GM21381 (cell line): ENCODE results near the gene SEC31B.

Source experiments
- ATAC-seq: cut with Tn5 transposase; IDR thresholded peaks from one replicate; pipeline ENCODE4 v1.9.1; 2021; ENCODE audit warnings: mild to moderate bottlenecking, moderate library complexity; ENCODE audit not compliant: unreplicated experiment

The SEC31B gene

DNA sequence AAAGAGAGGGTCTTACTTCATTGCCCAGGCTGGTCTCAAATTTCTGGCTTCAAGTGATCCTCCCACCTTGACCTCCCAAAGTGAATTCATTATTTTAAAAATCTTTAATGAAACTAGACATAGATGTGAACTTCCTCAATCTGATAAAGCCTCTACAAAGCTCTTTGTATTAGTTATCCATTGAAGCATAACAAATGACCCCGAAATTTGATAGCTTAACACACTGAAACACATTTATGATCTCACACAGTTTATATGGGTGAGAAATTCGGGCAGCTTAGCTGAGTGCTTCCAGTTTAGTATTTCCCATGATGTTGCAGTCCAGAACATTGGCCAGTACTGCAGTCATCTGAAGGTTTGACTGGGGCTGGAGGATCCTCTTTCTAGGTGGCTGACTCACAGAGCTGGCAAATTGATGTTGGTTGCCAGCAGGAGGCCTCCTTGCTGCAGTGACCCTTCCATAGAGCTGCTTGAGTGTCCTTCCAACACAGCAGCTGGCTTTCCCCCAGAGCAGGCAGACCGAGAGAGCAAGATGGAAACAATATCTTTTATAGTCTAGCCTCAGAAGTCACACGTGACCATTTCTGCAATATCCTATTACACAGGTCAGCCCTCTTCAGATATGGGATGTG is 73.4 kb downstream of the SEC31B start:
- no peak for ATAC-seq

GRCh38 chr10:100442548-100442947 is 77.1 kb downstream of the SEC31B start:
- ATAC-seq: no peak

GRCh38 chr10:100438674-100439315 is 80.9 kb downstream of the SEC31B start:
- no peak for ATAC-seq
